K562 (cell line): ENCODE results near the gene ENDOV. TPM values are rescaled to one million over a fixed set of nuclear protein-coding genes. Genes with fewer than 3 reads are reported as not detected.
"Not testable (repeated sequence)": the region's sequence is repeated elsewhere in the genome, so short reads cannot be mapped to it uniquely, and the experiment has no call there.

Experiments
- ATAC-seq: fragments of 200-7000 bp; cut with Tn5 transposase; 3 replicates; pipeline ENCODE4 v1.9.1; 2020; ENCODE audit warnings: moderate library complexity
- BruUV-seq: library from RNA; stranded (reverse); fragments of 400-500 nt; replicated peaks from 2 replicates; lab custom pipeline; 2021; lab: Mats Ljungman, UMichigan
- CTCF ChIA-PET: fragments of 300-600 bp; formaldehyde crosslinking; extraction: SDS; loops from one replicate; lab custom pipeline; 2021; ENCODE audit warnings: low intra/inter-chr PET ratio; lab: Yijun Ruan, JAX
- POLR2A ChIA-PET: fragments of 300-600, 350-650 bp; sonication (Branson Sonifier 250); formaldehyde crosslinking; extraction: SDS; loops from one replicate; lab custom pipeline; 2021; ENCODE audit warnings: antibody characterized with exemption, inconsistent platforms; lab: Yijun Ruan, JAX
- DNase-seq, 4 experiments: peaks; one replicate each; pipeline versions ENCODE4 v3.0.0 to v3.0.0-alpha.2; 2011 to 2018; ENCODE audit warnings: low spot score in 3 of 4, mixed read lengths in 3 of 4; ENCODE audit errors: extremely low read depth in 1 of 4
- FAIRE-seq: peaks from 2 replicates; lab custom pipeline; 2011; peaks lifted over from hg19 to GRCh38; lab: Jason Lieb, UNC
- H2AFZ ChIP-seq: 2 replicates; pipeline ENCODE4 v1.6.0; 2011; ENCODE audit warnings: low read depth, low read length, control low read depth, inconsistent platforms
- H3K27ac ChIP-seq: fragments of 200-600 bp; 3 replicates; pipeline ENCODE4 v1.8.0; 2011; ENCODE audit warnings: low read depth, mild to moderate bottlenecking, control low read depth, inconsistent platforms, low read length, moderate library complexity, mixed read lengths; ENCODE audit errors: extremely low read depth
- H3K27me3 ChIP-seq, 2 experiments: fragments of 300-600 bp in 1 of 2; 2 replicates in 1 of 2; 3 replicates in 1 of 2; pipeline versions ENCODE4 v1.6.0 to v1.8.0; 2011; ENCODE audit warnings: inconsistent platforms in 2 of 2, low read length in 2 of 2, mild to moderate bottlenecking in 1 of 2, mixed read lengths in 1 of 2, moderate library complexity in 1 of 2; ENCODE audit not compliant: control insufficient read depth in 2 of 2, insufficient read depth in 2 of 2
- H3K36me3 ChIP-seq: fragments of 300-600 bp; 3 replicates; pipeline ENCODE4 v1.8.0; 2011; ENCODE audit warnings: mild to moderate bottlenecking, low read length, inconsistent platforms; ENCODE audit not compliant: control insufficient read depth, insufficient read depth
- H3K4me1 ChIP-seq, 2 experiments: fragments of 200-600 bp in 1 of 2; replicated peaks in 1 of 2; 2 replicates in 1 of 2; 3 replicates in 1 of 2; pipeline versions ENCODE4 v1.5.1 to v1.8.0; 2011; ENCODE audit warnings: inconsistent platforms in 2 of 2, low read length in 2 of 2, mild to moderate bottlenecking in 1 of 2, mixed read lengths in 1 of 2, moderate library complexity in 1 of 2; ENCODE audit not compliant: control insufficient read depth in 2 of 2, insufficient read depth in 2 of 2
- H3K4me2 ChIP-seq: 2 replicates; pipeline ENCODE4 v1.6.1; 2011; ENCODE audit warnings: low read length, control low read depth, inconsistent platforms, mixed read lengths; ENCODE audit not compliant: insufficient read depth
- H3K4me3 ChIP-seq: fragments of 200-600 bp; sonication (generic), shearing (Covaris generic); 2 replicates; pipeline ENCODE4 v1.5.1; 2016; ENCODE audit warnings: control low read depth, inconsistent platforms
- H3K79me2 ChIP-seq: fragments of 200-600 bp; 3 replicates; pipeline ENCODE4 v1.8.0; 2011; ENCODE audit warnings: low read length, inconsistent platforms; ENCODE audit not compliant: control insufficient read depth, insufficient read depth
- H3K9ac ChIP-seq, 2 experiments: 2 replicates each; pipeline versions ENCODE4 v1.6.0 to v1.6.1; 2011; ENCODE audit warnings: low read depth in 2 of 2, low read length in 2 of 2, control low read depth in 1 of 2, inconsistent platforms in 1 of 2, mild to moderate bottlenecking in 1 of 2, mixed read lengths in 1 of 2; ENCODE audit not compliant: insufficient read depth in 1 of 2
- H3K9me1 ChIP-seq: one replicate; pipeline ENCODE4 v1.6.0; 2011; ENCODE audit warnings: inconsistent platforms, mild to moderate bottlenecking, low read length, moderate library complexity; ENCODE audit not compliant: control insufficient read depth, insufficient read depth
- H3K9me3 ChIP-seq: replicated peaks from 2 replicates; pipeline ENCODE4 v1.5.1; 2011; ENCODE audit warnings: low read depth, low read length, inconsistent platforms; ENCODE audit not compliant: control insufficient read depth, insufficient read depth
- H4K20me1 ChIP-seq: replicated peaks from 2 replicates; pipeline ENCODE4 v1.6.1; 2011; ENCODE audit warnings: low read length, inconsistent platforms, mixed read lengths; ENCODE audit not compliant: control insufficient read depth, insufficient read depth
- ZNF143 ChIP-seq: sonication (generic); formaldehyde crosslinking; IDR thresholded peaks from 2 replicates; pipeline ENCODE4 v1.9.0; 2022; ENCODE audit warnings: mild to moderate bottlenecking, missing genetic modification reagents
- WGBS: fragments of 100-300 bp; shearing (Covaris generic); methylation state at CpG from one replicate; pipeline ENCODE4 v1.1.6; 2016; ENCODE audit warnings: low coverage, mixed read lengths; ENCODE audit not compliant: insufficient coverage; ENCODE audit errors: missing lambda C conversion rate; 5-methylcytosine and 5-hydroxymethylcytosine counted together
- in situ Hi-C: fragments of 300-500 bp; cut with MboI; formaldehyde crosslinking; loops from 4 replicates; pipeline ENCODE4 v1.15.0; 2018; ENCODE audit warnings: inconsistent platforms, mixed read lengths
- intact Hi-C: fragments of 100-400 bp; cut with micrococcal nuclease; formaldehyde crosslinking; loops from 2 replicates; pipeline ENCODE4 v1.14.2; 2022
- polyA plus RNA-seq, 8 experiments: library from polyadenylated mRNA; depleted of rRNA in 4 of 8; stranded (reverse) in 5 of 8; unstranded in 3 of 8; fragments of >200 nt; fragmentation: Nextera tagmentation in 2 of 8; fragmentation: Illumina TruSeq in 1 of 8; extraction: Ambion mirVana in 2 of 8; extraction: Trizol in 1 of 8; gene quantifications; 2 replicates each; pipeline versions ENCODE4 v1.2.1 to v1.2.3, GENCODE V29; 2011 to 2014; ENCODE audit warnings: inconsistent platforms in 1 of 8, missing spikeins in 1 of 8
- total RNA-seq, 7 experiments: library from RNA; depleted of rRNA in 6 of 7; stranded (reverse); fragments of >200 nt in 6 of 7; fragmentation: Illumina TruSeq in 2 of 7; extraction: Trizol in 2 of 7; gene quantifications; 2 replicates each; pipeline versions ENCODE4 v1.2.1 to v1.2.3, GENCODE V29; 2011 to 2021; ENCODE audit warnings: low replicate concordance in 1 of 7
- TF ChIP-seq, protein P1 (sequence below): fragments of 250-450 bp; sonication (Bioruptor Pico); IDR thresholded peaks from 2 replicates; pipeline ENCODE4 v1.9.0; 2021; ENCODE audit warnings: mild to moderate bottlenecking, inconsistent platforms

Gene ENDOV
- total and polyA plus RNA-seq, 9 of the 15 experiments (the other 6 are each of a cell fraction or from before 2014, with no cell fraction given): 1.2 to 8.2 (median 3.7) TPM

DNA sequence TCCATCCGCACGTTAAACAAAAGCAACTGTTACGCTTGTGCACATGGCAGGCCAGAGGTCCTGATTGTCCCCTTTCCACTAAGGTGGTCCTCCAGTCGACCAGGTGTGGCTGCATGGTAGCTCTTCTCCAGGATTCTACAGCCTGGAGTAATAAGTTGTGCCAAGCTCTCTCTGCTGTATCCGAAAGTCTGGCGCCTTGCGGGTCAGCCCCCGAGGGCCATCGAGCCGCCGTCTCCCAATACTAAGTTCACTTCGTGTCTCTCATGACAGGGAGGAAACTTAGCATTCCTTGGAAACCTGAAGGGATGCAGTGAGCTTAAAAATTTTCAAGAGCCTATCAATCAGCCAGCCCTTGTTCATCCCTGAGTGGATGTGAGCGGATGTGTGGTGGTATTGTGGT is 5.3 kb upstream of the ENDOV start:
- FAIRE-seq: no peak
- no peak overlapping the region for H3K4me3 ChIP-seq
- no peaks in the 10 kb centered on the region for H3K9me1 ChIP-seq
- DNase-seq: no peak
- no peak for TF ChIP-seq ZNF143 (CRISPR knock-in tag)
- TF ChIP-seq, protein P1, sequence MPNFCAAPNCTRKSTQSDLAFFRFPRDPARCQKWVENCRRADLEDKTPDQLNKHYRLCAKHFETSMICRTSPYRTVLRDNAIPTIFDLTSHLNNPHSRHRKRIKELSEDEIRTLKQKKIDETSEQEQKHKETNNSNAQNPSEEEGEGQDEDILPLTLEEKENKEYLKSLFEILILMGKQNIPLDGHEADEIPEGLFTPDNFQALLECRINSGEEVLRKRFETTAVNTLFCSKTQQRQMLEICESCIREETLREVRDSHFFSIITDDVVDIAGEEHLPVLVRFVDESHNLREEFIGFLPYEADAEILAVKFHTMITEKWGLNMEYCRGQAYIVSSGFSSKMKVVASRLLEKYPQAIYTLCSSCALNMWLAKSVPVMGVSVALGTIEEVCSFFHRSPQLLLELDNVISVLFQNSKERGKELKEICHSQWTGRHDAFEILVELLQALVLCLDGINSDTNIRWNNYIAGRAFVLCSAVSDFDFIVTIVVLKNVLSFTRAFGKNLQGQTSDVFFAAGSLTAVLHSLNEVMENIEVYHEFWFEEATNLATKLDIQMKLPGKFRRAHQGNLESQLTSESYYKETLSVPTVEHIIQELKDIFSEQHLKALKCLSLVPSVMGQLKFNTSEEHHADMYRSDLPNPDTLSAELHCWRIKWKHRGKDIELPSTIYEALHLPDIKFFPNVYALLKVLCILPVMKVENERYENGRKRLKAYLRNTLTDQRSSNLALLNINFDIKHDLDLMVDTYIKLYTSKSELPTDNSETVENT (CRISPR knock-in tag): no peak
- in situ Hi-C loops (no loop called here), intact Hi-C loops (loop anchor here (5.0 kb wide), 1 partner anchor 212 kb away; no protein-coding TSS in a partner anchor)
- peaks cover 0 to 6% of the 10 kb centered on the region in 2 experiments; a peak in 3 of 5 replicates for H3K4me1 ChIP-seq
- BruUV-seq: no TSS peak
- ATAC-seq: no peak
- no peak overlapping the region for H3K4me2 ChIP-seq
- no peak overlapping the region for H3K27ac ChIP-seq
- H2AFZ ChIP-seq: no peak overlapping the region
- peaks cover 23 to 36% of the 10 kb centered on the region in 2 experiments for H3K27me3 ChIP-seq
- ChIA-PET CTCF (no interaction called here), POLR2A (interaction anchor here (0.7 to 1.1 kb wide), 2 partner anchors 45 to 452 kb away, joined by 3 to 4 read pairs; no protein-coding TSS in a partner anchor)
- H3K79me2 ChIP-seq: no peaks in the 10 kb centered on the region
- no peaks in the 10 kb centered on the region for H3K36me3 ChIP-seq
- WGBS: 82% methylated on average over 9 of the region's 13 CpGs
- no peak overlapping the region for H3K9ac ChIP-seq
- no peaks in the 10 kb centered on the region for H4K20me1 ChIP-seq
- H3K9me3 ChIP-seq: no peaks in the 10 kb centered on the region

DNA sequence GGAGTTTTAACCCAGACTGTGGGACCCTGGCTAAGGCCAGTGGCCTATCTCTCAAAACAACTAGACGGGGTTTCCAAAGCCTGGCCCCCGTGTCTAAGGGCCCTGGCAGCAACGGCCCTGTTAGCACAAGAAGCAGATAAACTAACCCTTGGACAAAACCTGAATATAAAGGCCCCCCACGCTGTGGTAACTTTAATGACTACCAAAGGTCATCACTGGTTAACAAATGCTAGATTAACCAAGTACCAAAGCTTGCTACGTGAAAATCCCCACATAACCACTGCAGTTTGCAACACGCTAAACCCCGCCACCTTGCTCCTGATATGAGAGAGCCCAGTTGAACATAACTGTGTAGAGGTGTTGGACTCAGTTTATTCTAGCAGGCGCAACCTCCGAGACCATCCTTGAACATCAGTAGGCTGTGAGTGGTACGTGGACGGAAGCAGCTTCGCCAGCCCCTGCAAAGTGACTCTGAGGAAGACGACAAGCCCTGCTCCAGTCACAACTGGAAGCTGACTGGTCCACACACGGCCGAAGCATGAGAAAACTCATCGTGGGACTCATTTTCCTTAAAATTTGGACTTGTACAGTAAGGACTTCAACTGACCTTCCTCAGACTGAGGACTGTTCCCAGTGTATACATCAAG is 4.4 kb upstream of the ENDOV start:
- DNase-seq, H3K27ac ChIP-seq, BruUV-seq, CTCF ChIA-PET, H3K36me3 ChIP-seq, in situ Hi-C loops, H3K9me3 ChIP-seq, ATAC-seq, H3K79me2 ChIP-seq, H4K20me1 ChIP-seq, H2AFZ ChIP-seq, POLR2A ChIA-PET, H3K4me3 ChIP-seq, FAIRE-seq, H3K4me2 ChIP-seq, H3K9ac ChIP-seq, H3K9me1 ChIP-seq: not testable (repeated sequence)
- Histone ChIP-seq H3K4me1 (peaks cover 0 to 15% of the 10 kb centered on the region in 2 experiments; a peak in 3 of 5 replicates), H3K27me3 (peaks cover 19 to 27% of the 10 kb centered on the region in 2 experiments)
- 29% methylated on average over 10 of the region's 16 CpGs for WGBS
- intact Hi-C loops: loop anchor here (5.0 kb wide), 1 partner anchor 213 kb away; no protein-coding TSS in a partner anchor
